ENCODE measurements around the gene MYL4.
"Not testable (repeated sequence)": the region's sequence is repeated elsewhere in the genome, so short reads cannot be mapped to it uniquely, and the experiment has no call there.

DNA sequence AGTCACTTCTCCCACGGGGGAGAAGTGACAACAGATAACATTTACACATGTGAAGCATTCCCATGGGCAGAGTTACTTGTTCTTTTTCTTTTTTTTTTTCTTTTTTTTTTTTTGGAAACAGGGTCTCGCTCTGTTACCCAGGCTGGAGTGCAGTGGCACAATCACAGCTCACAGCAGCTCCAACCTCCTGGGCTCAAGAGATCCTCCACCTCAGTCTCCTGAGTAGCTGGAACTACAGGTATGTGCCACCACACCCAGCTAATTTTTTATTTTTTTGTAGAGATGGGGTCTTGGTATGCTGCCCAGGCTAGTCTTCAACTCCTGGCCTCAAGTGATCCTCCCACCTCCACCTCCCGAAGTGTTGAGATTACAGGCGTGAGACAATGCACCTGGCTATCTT is 40.3 kb upstream of the MYL4 start:
- TF ChIP-seq, protein P1, sequence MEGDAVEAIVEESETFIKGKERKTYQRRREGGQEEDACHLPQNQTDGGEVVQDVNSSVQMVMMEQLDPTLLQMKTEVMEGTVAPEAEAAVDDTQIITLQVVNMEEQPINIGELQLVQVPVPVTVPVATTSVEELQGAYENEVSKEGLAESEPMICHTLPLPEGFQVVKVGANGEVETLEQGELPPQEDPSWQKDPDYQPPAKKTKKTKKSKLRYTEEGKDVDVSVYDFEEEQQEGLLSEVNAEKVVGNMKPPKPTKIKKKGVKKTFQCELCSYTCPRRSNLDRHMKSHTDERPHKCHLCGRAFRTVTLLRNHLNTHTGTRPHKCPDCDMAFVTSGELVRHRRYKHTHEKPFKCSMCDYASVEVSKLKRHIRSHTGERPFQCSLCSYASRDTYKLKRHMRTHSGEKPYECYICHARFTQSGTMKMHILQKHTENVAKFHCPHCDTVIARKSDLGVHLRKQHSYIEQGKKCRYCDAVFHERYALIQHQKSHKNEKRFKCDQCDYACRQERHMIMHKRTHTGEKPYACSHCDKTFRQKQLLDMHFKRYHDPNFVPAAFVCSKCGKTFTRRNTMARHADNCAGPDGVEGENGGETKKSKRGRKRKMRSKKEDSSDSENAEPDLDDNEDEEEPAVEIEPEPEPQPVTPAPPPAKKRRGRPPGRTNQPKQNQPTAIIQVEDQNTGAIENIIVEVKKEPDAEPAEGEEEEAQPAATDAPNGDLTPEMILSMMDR (IDR thresholded peaks at IDR 0.05) = not testable (repeated sequence)
- not testable (repeated sequence) for TF ChIP-seq POLR2AphosphoS5 (IDR thresholded peaks at IDR 0.05; ENCODE audit: low read depth, low read length)
- TF ChIP-seq, protein P2, sequence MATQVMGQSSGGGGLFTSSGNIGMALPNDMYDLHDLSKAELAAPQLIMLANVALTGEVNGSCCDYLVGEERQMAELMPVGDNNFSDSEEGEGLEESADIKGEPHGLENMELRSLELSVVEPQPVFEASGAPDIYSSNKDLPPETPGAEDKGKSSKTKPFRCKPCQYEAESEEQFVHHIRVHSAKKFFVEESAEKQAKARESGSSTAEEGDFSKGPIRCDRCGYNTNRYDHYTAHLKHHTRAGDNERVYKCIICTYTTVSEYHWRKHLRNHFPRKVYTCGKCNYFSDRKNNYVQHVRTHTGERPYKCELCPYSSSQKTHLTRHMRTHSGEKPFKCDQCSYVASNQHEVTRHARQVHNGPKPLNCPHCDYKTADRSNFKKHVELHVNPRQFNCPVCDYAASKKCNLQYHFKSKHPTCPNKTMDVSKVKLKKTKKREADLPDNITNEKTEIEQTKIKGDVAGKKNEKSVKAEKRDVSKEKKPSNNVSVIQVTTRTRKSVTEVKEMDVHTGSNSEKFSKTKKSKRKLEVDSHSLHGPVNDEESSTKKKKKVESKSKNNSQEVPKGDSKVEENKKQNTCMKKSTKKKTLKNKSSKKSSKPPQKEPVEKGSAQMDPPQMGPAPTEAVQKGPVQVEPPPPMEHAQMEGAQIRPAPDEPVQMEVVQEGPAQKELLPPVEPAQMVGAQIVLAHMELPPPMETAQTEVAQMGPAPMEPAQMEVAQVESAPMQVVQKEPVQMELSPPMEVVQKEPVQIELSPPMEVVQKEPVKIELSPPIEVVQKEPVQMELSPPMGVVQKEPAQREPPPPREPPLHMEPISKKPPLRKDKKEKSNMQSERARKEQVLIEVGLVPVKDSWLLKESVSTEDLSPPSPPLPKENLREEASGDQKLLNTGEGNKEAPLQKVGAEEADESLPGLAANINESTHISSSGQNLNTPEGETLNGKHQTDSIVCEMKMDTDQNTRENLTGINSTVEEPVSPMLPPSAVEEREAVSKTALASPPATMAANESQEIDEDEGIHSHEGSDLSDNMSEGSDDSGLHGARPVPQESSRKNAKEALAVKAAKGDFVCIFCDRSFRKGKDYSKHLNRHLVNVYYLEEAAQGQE (IDR thresholded peaks at IDR 0.05; ENCODE audit: insufficient read depth in 1 of 2, low read depth in 2 of 2, low read length in 1 of 2) = not testable (repeated sequence)
